Retinal pigment epithelial cell (primary cell): ENCODE data around the gene TST.

Experiments used
- DNase-seq: peaks from one replicate; pipeline ENCODE4 v3.0.0-alpha.2; 2010; ENCODE audit warnings: low read depth
- H3K4me3 ChIP-seq: 2 replicates; pipeline ENCODE4 v1.5.1; 2011; ENCODE audit warnings: mild to moderate bottlenecking, low read length, control low read depth, moderate library complexity
- TF ChIP-seq, protein P1 (sequence below): conservative IDR thresholded peaks from 2 replicates; pipeline ENCODE4 v1.5.1; 2011; ENCODE audit warnings: low read depth, low read length, control low read depth, inconsistent platforms

TST gene

GRCh38 chr22:37023743-37024338 lies 4.6 kb upstream of the TST start:
- no peak for DNase-seq
- H3K4me3 ChIP-seq = no peak overlapping the region
- TF ChIP-seq, protein P1, sequence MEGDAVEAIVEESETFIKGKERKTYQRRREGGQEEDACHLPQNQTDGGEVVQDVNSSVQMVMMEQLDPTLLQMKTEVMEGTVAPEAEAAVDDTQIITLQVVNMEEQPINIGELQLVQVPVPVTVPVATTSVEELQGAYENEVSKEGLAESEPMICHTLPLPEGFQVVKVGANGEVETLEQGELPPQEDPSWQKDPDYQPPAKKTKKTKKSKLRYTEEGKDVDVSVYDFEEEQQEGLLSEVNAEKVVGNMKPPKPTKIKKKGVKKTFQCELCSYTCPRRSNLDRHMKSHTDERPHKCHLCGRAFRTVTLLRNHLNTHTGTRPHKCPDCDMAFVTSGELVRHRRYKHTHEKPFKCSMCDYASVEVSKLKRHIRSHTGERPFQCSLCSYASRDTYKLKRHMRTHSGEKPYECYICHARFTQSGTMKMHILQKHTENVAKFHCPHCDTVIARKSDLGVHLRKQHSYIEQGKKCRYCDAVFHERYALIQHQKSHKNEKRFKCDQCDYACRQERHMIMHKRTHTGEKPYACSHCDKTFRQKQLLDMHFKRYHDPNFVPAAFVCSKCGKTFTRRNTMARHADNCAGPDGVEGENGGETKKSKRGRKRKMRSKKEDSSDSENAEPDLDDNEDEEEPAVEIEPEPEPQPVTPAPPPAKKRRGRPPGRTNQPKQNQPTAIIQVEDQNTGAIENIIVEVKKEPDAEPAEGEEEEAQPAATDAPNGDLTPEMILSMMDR = no peak

GRCh38 chr22:37022483-37023337 lies 3.5 kb upstream of the TST start:
- no peak overlapping the region for H3K4me3 ChIP-seq
- TF ChIP-seq, protein P1 = peak; percentile 8
- no peak for DNase-seq

GRCh38 chr22:37021710-37022482 lies 2.6 kb upstream of the TST start:
- DNase-seq = no peak
- TF ChIP-seq, protein P1 = peak; percentile 91
- H3K4me3 ChIP-seq = no peak overlapping the region

GRCh38 chr22:37021041-37021440 lies 1.8 kb upstream of the TST start:
- H3K4me3 ChIP-seq = no peak overlapping the region
- no peak for DNase-seq
- TF ChIP-seq, protein P1 = no peak

- peak overlapping the region; percentile 81 for H3K4me3 ChIP-seq
- TF ChIP-seq, protein P1 = no peak
- DNase-seq = no peak
These were observed 889 bp upstream of the TST start for GRCh38 chr22:37020192-37020479.

DNA sequence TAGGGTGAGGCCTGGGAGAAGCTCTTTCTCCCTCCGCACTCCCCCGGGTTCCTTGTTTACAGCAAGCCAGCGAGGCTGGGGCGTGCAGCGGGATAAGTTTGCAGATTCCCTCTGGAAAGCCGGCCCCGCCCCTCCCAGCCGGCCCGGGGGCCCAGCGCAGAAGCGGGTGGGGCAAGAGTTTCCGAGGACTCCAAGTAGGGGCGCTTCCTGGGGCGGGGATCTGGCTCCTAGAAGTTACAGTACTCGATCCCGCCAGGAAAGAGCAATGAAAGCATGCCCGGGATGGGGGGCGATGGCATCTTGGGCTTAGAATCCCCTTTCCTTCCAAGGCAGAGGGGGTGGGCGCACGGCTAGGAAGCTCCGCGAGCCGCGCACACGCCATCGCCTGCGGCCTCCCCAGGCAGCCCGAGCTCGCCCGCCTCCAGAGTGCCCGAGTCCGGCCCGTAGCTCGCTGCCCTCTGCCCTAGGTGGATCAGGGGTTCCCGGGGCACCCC lies 385 bp downstream of the TST start:
- no peak for DNase-seq
- TF ChIP-seq, protein P1 = no peak
- peak overlapping the region; percentile 67 for H3K4me3 ChIP-seq
